Panc1 (cell line): ENCODE data around the gene THEM5. TPM values are rescaled to one million over a fixed set of nuclear protein-coding genes. Genes with fewer than 3 reads are reported as not detected.

Experiments used
- ATAC-seq: fragments of 200-7000 bp; cut with Tn5 transposase; 2 replicates; pipeline ENCODE4 v1.9.1; 2020; ENCODE audit warnings: mild to moderate bottlenecking, moderate library complexity
- BruUV-seq: library from RNA; stranded (reverse); fragments of 400-500 nt; replicated peaks from 2 replicates; lab custom pipeline; 2021; lab: Mats Ljungman, UMichigan
- CTCF ChIA-PET: fragments of 300-600 bp; sonication (Branson Sonifier 250); formaldehyde crosslinking; loops from one replicate; lab custom pipeline; 2022; ENCODE audit warnings: antibody characterized with exemption; lab: Charles Lee
- POLR2A ChIA-PET: fragments of 300-600 bp; sonication (Branson Sonifier 250); formaldehyde crosslinking; loops from one replicate; lab custom pipeline; 2022; ENCODE audit warnings: antibody characterized with exemption; lab: Charles Lee
- DNase-seq: peaks from one replicate; pipeline ENCODE4 v3.0.0-alpha.2; 2010; ENCODE audit warnings: low read depth, low spot score
- H3K27ac ChIP-seq: 2 replicates; pipeline ENCODE4 v1.5.1; 2011; ENCODE audit warnings: mild to moderate bottlenecking, low read length, inconsistent platforms
- H3K27me3 ChIP-seq: fragments of 200-500 bp; sonication (Bioruptor generic); 2 replicates; pipeline ENCODE4 v1.6.0; 2014; ENCODE audit warnings: low read length, inconsistent platforms; ENCODE audit not compliant: control insufficient read depth, insufficient read depth
- H3K36me3 ChIP-seq: fragments of 200-500 bp; sonication (Bioruptor generic); 2 replicates; pipeline ENCODE4 v1.5.1; 2014; ENCODE audit warnings: inconsistent platforms, mild to moderate bottlenecking, low read length, moderate library complexity; ENCODE audit not compliant: control insufficient read depth, insufficient read depth
- H3K4me1 ChIP-seq: 2 replicates; pipeline ENCODE4 v1.5.1; 2011; ENCODE audit warnings: inconsistent platforms, mild to moderate bottlenecking, low read length, moderate library complexity; ENCODE audit not compliant: control insufficient read depth, insufficient read depth
- H3K4me3 ChIP-seq, 2 experiments: 2 replicates each; pipeline ENCODE4 v1.5.1; 2011 to 2012; ENCODE audit warnings: low read depth in 2 of 2, low read length in 2 of 2, mild to moderate bottlenecking in 2 of 2, inconsistent platforms in 1 of 2, moderate library complexity in 1 of 2
- H3K9me3 ChIP-seq: fragments of 200-500 bp; sonication (Bioruptor generic); 2 replicates; pipeline ENCODE4 v1.5.1; 2014; ENCODE audit warnings: low read depth, mild to moderate bottlenecking, inconsistent platforms, low read length, moderate library complexity; ENCODE audit not compliant: control insufficient read depth, insufficient read depth
- CTCF ChIP-seq: fragments of 450-650 bp; IDR thresholded peaks from 2 replicates; pipeline ENCODE4 v1.5.1; 2017; ENCODE audit warnings: mild to moderate bottlenecking
- POLR2AphosphoS5 ChIP-seq: IDR thresholded peaks from 2 replicates; pipeline ENCODE4 v1.6.1; 2012; ENCODE audit warnings: mild to moderate bottlenecking, low read depth, low read length, moderate library complexity
- REST ChIP-seq, 2 experiments: IDR thresholded peaks; 2 replicates each; pipeline ENCODE4 v1.6.1; 2011 to 2012; ENCODE audit warnings: low read depth in 2 of 2, control low read depth in 1 of 2, low read length in 1 of 2, mild to moderate bottlenecking in 1 of 2, moderate library complexity in 1 of 2; ENCODE audit not compliant: insufficient read depth in 1 of 2
- SIN3A ChIP-seq: IDR thresholded peaks from 2 replicates; pipeline ENCODE4 v1.6.1; 2012; ENCODE audit warnings: low read depth, mild to moderate bottlenecking, low read length, moderate library complexity, borderline replicate concordance; ENCODE audit not compliant: insufficient read depth
- TCF7L2 ChIP-seq: IDR thresholded peaks from 2 replicates; pipeline ENCODE4 v1.6.1; 2011; ENCODE audit warnings: mild to moderate bottlenecking, low read depth, low read length, inconsistent platforms
- in situ Hi-C: cut with HindIII; loops from 2 replicates; pipeline ENCODE4 v1.10.0; 2016; ENCODE audit warnings: low sequenced_read_pairs, low pct_unique_long_range_greater_than_20kb
- intact Hi-C: fragments of 100-400 bp; cut with micrococcal nuclease; formaldehyde crosslinking; loops from one replicate; pipeline ENCODE4 v1.10.0; 2022; ENCODE audit not compliant: unreplicated experiment
- total RNA-seq: library from RNA; stranded (reverse); gene quantifications from one replicate; pipeline ENCODE4 v1.2.1, GENCODE V29; 2021; ENCODE audit not compliant: unreplicated experiment

The THEM5 gene
- total RNA-seq, 1 experiment from 2014 or later, result not detected

DNA sequence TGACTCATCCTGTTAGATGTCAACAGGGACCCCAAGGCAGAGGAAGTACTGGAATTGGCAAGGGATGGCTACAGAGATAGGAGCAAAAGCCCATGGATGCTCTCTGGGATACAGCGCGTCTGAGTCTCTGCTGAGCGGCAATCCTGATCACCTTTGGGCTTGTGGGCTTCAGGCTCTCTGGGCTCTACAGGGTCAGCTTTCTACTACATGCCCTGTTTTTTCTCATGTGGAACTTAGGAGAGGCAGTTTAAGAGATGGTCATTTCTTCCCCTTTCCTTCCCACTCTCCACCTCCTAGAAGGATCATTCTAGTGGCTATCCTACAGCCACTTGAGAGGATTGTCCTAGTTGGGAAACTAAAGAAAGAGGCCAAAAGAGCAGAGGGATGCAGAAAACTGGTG, 49.6 kb downstream of the THEM5 start:
- Histone ChIP-seq H3K27me3 (no peaks in the 10 kb centered on the region), H3K27ac (no peak overlapping the region), H3K36me3 (no peaks in the 10 kb centered on the region), H3K4me3 (no peak overlapping the region), H3K4me1 (no peaks in the 10 kb centered on the region; the same call in 1 of the 2 replicates), H3K9me3 (no peaks in the 10 kb centered on the region)
- no peak for TF ChIP-seq TCF7L2
- no peak for TF ChIP-seq POLR2AphosphoS5
- BruUV-seq, result no TSS peak
- DNase-seq (no peak), ATAC-seq (no peak)
- CTCF ChIA-PET, result interaction anchor here (0.6 kb wide), 1 partner anchor 1263 kb away, joined by 6 read pairs; no protein-coding TSS in a partner anchor
- POLR2A ChIA-PET, result no interaction called here
- intact Hi-C loops (no loop called here), in situ Hi-C loops (no loop called here)

DNA sequence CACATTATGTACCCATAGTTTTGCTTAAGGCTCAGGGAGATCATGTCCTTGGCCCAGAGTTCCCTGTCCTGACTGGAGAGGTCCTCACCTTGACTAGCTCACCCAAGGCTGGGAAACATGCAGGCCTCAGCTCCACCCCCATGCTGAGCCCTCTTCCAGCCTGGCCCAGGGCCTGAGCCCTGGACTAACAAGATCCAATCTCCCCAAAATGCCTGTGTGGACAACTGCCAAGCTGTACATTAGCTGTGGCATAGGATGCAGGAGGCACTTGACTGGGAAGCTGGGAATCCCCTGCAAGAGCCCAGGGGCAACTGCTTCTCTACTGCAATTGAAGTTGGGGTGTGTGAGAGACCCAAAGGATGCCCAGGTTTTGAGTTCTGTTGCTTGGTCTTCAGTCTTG, 50.3 kb downstream of the THEM5 start:
- ChIA-PET POLR2A (no interaction called here), CTCF (interaction anchor here (0.6 kb wide), 1 partner anchor 1264 kb away, joined by 6 read pairs; no protein-coding TSS in a partner anchor)
- DNase-seq (no peak), ATAC-seq (no peak; the same call in 1 of the 2 replicates)
- BruUV-seq, result no TSS peak
- H3K4me3 ChIP-seq, result no peak overlapping the region
- H3K27ac ChIP-seq, result no peak overlapping the region
- no peaks in the 10 kb centered on the region for H3K36me3 ChIP-seq
- H3K27me3 ChIP-seq, result no peaks in the 10 kb centered on the region
- intact Hi-C loops (no loop called here), in situ Hi-C loops (no loop called here)
- no peaks in the 10 kb centered on the region; the same call in 1 of the 2 replicates for H3K4me1 ChIP-seq
- TF ChIP-seq REST (IDR thresholded peaks at IDR 0.05; ENCODE audit: insufficient read depth in 1 of 2, low read depth in 2 of 2, low read length in 1 of 2) (no peak), POLR2AphosphoS5 (no peak), SIN3A (no peak), CTCF (no peak), TCF7L2 (no peak)
- H3K9me3 ChIP-seq, result no peaks in the 10 kb centered on the region

GRCh38 chr1:151802372-151802771, 51.1 kb downstream of the THEM5 start:
- no peak for ATAC-seq
- BruUV-seq, result no TSS peak
- in situ Hi-C loops (no loop called here), intact Hi-C loops (no loop called here)
- Histone ChIP-seq H3K27ac (no peak overlapping the region), H3K4me1 (no peaks in the 10 kb centered on the region; the same call in 1 of the 2 replicates), H3K27me3 (no peaks in the 10 kb centered on the region), H3K9me3 (no peaks in the 10 kb centered on the region), H3K36me3 (no peaks in the 10 kb centered on the region), H3K4me3 (no peak overlapping the region)
- ChIA-PET POLR2A (no interaction called here), CTCF (no interaction called here)
- DNase-seq, result no peak
- TF ChIP-seq POLR2AphosphoS5 (no peak), CTCF (no peak), TCF7L2 (no peak), REST (IDR thresholded peaks at IDR 0.05; ENCODE audit: insufficient read depth in 1 of 2, low read depth in 2 of 2, low read length in 1 of 2) (no peak), SIN3A (no peak)
